Measurements from ENCODE around the gene FOXD4L3.
"Not testable (repeated sequence)": the region's sequence is repeated elsewhere in the genome, so short reads cannot be mapped to it uniquely, and the experiment has no call there.

GRCh38 chr9:68343242-68343641, 40.6 kb downstream of the FOXD4L3 start:
- not testable (repeated sequence) for TF ChIP-seq CTCF (conservative IDR thresholded peaks at IDR 0.05); EZH2 (IDR thresholded peaks at IDR 0.05; ENCODE audit: low read depth)
